NCI-H146 (cell line): Measurements from ENCODE around the gene DRG2.

Source experiments
- DNase-seq: peaks from one replicate; lab custom pipeline; 2025; lab: John Stamatoyannopoulos, UW

Gene DRG2, protein sequence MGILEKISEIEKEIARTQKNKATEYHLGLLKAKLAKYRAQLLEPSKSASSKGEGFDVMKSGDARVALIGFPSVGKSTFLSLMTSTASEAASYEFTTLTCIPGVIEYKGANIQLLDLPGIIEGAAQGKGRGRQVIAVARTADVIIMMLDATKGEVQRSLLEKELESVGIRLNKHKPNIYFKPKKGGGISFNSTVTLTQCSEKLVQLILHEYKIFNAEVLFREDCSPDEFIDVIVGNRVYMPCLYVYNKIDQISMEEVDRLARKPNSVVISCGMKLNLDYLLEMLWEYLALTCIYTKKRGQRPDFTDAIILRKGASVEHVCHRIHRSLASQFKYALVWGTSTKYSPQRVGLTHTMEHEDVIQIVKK

DNA sequence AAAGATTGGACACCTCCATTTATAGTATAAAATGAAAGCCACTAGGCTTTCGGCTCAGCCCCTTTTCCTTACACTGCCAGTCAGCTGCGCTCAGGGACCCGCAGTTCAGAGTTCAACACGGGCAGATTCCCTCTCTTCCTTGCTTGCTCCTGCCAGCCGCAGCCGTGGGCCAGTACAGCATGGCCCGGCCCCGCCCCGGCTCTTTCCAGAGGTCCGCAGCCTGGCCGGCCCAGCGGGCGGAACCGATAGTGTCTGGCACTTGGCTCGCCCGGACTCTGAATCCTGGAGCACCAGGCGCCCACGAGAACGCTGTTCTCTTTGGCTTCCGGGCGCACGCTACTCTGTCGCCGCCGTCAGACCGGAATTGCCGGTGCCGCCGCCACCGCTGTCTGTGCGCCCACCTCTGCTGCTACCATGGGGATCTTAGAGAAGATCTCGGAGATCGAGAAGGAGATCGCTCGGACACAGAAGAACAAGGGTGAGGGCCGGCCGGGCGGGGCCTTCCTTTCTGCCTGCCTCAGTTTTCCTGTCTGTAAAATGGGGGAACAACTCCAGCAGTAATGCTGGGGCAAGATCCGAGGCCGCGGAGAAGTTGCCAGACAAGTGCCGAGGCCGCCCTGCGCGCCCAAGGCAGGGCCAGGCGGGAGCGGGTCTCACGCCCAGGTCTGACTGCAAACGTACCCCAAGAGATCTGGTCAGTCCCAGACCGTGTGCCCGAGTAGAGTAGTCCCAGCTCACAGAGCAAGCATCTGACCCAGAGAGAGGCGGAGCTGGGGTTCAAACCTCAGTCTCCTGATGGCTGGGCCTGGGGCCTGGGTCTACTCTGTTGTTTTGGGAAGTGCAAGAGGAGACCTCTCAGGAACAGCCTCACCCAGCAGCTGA, at the start of gene DRG2:
Gene DRG2 (plus strand): TSS at position 339 of the 882 bp plus-strand sequence. CDS start 76 bp downstream, at position 415.
- peak; percentile 93 for DNase-seq

DNA sequence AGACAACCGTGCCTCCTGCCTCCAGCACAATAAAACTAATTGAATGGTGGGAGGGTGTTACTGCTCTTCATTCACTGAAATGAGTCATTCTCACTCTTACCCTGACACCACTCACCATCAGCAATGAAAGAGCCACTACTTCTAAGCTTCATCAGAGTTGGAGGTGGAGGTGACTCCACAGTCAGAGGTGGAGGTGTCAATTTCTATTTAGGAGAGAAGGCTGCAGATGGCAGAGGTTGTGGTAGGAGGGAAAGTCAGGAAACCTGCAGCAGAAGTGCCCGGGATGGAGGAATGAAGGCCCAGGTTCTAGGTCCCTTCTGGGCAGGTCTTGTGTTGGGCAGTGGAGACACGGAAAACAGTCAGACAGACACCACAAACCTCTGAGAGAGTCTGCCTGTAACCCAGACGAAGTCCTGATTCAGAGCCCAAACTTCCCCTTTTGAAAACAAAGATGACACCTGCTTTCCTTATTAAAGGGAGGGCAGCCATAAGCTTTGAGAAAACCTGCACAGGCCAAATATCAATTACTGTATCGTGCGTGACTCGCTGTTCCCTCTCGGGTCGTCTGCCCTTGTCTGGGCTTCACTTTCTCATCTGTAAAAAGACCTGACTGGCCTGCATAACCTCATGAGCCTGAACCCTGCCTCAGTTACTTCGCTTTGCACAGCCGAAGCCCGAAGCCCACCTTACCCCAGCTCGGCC, 49.4 kb upstream of the DRG2 start:
- DNase-seq: no peak

DNA sequence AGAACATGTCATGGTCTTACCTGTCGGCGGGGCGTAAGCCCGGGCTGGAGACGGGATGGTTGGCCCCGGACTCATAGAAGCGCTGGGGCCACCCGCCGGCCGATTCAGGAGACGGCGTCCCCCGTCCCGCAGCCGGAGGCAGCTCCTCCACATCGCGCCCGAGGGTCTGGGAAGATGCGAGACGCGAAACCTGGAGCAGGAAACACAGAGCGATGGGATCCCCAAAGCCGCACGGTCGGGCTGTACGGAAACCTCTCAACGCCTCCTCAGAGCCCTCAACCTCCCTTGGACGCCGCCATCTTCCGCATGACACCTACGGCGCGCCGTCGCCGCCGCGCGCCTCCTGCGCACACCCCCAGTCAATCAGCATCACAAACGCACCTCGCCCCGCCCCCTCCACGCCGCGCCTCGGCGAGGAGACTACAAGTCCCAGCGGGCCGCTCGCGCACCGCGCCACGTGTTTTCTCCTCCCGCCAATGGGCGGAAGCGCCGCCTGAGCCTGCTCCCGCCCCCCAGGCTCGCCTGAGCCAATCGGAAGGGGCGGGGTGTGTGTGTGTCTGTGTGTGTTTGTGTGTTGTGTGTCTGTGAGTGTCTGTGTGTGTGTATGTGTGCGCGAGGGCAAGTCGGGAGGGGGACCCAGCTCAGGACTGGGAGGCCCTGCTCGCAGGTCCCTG, 48.8 kb upstream of the DRG2 start, which contains the start of the genes ATPAF2 and GID4:
Gene ATPAF2 (minus strand): TSS at position 308 of the 674 bp plus-strand sequence. CDS start 155 bp downstream, at position 153.
Gene GID4 (plus strand): TSS at position 548 of the 674 bp plus-strand sequence. CDS start 57 bp downstream, at position 605.
- DNase-seq: peak; percentile 98

DNA sequence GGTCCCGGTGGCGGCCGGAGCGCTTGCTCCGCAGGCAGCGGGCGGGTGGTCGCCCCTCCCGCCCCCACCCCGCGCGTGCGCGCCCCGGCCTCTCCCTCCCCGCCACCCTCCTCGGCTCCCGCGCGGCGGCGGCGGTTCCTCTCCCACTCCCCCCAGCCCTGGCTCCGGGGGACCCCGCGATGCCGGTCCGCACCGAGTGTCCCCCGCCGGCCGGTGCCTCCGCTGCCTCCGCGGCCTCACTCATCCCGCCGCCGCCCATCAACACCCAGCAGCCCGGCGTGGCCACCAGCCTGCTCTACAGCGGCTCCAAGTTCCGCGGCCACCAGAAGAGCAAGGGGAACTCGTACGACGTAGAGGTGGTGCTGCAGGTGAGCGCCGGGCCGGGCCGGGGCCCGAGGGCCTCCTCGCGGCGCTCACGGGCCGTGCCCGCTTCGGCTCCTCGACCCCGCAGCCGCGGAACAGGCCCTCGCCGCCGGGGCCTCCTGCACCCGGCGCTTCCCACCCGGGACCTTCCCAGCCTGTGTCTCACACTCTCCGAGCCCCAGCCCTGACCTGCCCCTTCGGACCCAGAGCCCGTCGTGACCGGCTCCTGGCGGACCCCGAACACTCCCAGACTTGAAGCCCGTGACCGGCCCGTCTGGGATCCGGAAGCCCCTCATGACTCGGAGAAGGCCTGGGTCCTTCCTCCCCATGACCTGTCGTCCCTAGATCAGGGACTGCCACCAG, 48.0 kb upstream of the DRG2 start:
- peak; percentile 63 for DNase-seq

DNA sequence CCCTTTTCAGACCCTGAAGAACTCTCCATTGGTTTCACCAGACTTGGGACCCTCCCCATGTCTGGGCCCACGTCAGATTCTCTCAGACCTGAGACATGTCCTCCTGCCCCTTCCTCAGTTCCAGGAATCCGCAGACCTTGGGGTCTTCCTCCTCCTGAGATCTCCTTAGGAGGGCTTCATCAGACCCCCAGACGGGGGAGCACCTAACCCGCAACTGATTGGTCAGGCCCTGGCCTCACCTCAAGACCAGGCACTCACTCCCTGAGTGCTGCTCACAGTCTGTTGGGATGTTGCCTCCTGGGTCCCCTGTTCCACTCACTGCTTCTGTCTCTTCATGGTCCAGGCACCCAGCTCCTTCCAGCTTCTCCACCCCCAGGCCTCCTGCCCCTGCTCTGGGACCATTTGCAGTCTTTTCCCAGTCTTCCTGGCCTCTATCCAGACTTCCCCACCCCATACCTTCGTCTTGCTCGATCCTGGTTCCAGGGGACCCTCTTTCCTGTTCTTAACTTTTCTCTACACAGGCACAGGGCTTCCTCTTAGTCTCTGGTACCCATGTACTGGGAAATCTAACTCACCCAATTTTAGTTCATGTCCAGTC, 47.4 kb upstream of the DRG2 start:
- DNase-seq: no peak

DNA sequence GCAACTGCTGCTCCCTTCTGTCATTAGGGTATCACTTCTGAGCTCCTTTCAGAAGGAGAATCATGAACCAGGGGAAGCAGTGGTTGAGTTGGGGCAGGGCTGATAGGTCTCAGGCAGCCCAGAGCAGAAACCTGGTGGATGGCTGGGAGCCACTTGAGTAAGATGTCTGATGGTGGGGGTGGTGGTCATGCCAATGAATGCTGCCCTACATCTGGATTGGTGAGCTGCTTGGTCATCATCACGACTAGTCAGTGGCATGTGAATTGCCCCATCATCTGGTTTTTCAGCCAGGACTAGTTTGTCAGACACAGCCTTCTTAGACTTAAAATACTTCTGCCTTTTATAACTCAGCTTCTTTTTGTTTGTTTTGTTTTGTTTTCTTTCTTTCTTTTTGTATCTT, 46.0 kb upstream of the DRG2 start:
- no peak for DNase-seq

DNA sequence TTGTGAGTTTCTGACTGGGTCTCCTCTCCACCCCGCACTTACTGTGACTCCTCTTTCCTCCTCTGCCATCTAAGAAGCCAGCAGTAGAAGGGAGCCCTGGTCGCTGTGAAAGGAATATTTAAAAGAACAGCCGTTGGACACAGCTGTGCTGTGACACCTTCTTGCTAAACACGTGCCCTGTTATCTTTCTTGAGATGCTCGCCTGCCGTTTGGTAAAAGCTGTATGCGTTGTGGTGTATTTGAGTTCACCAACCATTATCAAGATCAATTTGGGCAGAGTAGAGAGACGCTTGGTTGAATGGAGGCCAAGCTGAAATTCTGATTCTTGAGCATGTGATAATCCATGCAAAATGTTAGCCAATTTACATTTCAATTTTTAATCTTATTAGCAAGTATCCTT, 44.8 kb upstream of the DRG2 start:
- DNase-seq: no peak

DNA sequence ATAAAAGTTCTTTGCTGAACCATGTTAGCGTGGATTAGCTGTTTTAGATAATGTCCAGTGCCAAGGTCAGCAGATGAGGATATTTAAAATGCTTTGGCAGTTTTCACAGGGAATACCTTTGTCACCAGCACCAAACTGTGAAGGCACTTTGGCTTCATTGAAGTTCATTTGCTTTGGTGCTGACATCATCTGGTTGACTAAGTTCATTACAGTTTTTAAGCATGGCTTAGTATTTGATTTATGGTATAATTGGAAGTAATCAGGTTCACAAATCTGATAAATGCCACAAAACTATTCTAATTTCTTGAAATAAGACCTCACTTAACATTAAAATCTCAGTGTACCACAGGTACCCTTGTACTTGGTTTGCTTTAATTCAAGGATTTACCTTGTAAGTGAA, 44.3 kb upstream of the DRG2 start:
- DNase-seq: no peak

DNA sequence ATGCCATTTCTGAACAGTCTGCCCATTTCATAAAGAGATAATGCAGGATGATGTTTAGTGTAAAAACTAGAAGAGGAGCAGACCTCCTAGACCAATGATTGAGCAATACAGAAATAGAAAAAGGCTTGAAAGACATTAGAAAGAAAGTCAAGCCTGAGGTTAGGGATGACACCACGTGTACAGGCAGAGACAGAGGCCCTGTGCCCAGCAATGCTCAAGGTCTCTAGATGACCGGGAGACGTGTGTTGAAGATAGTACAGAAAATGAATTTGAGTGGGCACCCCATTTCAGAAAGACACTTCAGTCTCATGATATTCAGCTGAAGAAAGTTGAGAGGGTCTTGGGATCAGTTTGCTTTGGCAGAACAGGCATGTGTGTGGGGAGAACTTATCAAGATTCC, 43.1 kb upstream of the DRG2 start:
- no peak for DNase-seq

DNA sequence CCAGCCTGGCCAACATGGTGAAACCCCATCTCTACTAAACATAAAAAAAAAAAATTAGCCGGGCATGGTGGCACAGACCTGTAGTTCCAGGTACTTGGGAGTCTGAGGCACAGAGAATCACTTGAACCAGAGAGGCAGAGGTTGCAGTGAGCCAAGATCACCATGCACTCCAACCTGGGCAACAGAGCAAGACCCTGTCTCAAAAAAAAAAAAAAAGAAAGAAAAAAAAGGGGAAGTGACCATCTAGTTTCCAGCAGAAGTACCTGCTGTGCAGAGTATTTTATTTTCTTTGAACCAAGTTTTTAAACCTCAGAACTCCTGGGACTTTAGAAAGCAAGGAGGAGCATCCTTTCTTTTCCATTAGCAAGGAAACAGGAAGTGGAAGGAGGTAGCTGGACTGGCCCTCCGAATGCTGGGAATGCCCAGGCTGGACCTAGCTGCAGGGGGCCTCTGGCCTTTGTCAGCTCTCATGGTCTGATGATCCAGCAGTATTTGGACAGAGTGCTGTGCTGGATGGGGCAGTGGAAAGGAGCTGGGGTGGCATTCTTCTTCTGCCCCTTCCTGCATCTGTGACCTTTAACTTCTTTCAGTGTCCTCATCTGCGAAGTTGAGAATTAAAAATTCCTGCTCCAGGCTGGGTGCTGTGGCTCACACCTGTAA, 41.9 kb upstream of the DRG2 start:
- no peak for DNase-seq

DNA sequence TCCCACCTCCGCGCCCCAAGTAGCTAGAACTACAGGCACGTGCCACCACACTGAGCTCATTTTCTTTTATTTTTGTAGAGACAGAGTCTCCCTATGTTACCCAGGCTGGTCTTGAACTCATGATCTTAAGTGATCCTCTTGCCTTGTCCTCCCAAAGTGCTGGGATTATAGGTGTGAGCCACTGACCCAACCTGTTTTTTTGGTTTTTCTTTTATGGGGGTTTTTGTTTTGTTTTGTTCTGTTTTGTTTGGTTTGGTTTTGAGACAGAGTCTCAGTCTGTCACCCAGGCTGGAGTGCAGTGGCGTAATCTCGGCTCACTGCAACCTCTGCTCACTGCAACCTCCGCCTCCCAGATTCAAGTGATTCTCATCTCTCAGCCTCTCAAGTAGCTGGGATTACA, 32.2 kb upstream of the DRG2 start:
- no peak for DNase-seq

DNA sequence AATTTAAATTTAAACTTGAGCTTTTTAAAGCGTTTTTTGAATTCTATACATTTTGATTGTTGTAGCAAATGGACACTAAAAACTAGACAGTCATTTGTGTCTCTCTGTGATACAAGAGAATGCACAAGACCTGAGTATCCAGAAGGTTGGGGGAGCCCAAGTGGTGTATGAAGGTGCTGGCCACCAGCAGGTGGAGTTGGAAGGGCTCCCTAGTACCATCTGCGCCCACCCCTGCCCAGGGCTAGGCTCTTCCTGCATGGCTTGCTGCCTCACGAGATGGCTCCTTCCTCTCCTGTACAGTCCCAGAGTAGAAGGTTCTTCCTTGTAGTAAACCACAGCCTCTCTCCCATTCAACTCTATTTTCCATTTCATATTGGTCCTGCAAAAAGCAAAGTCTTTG, 31.5 kb upstream of the DRG2 start:
- DNase-seq: no peak

DNA sequence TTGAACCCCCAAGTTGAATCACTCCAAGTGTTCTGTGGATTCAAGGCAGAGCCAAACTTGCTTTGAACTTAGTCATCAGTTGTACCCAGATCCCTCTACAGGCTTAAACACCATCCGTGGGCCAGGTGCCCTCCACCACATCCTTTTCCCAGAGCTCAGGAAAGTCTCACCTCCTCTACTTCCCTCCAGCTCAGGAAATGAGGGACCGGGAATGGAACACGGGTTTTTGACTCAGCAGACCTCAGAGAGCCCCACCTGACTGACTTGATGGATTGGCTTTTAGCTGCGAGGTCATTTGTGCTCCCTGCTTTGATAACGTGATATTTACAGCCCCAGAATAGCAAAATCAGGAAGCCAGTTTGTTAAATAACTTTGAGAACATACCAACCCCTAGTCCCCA, 28.5 kb upstream of the DRG2 start:
- DNase-seq: no peak

DNA sequence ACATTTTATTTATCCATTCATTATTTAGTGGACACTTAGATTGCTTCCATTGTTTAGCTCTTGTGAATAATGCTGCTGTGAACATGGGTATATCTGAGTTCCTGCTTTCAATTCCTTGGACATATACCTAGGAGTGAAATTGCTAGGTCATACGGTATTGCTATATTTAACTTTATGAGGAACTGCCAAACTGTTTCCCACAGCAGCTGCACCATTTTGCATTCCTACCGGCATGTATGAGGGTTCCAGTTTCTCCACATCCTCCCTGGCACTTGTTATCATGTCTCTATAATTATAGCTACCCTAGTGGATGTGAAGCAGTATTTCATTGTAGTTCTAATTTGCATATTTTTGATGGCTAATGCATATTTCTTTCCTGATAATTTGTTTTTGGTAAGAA, 23.7 kb upstream of the DRG2 start:
- DNase-seq: no peak

DNA sequence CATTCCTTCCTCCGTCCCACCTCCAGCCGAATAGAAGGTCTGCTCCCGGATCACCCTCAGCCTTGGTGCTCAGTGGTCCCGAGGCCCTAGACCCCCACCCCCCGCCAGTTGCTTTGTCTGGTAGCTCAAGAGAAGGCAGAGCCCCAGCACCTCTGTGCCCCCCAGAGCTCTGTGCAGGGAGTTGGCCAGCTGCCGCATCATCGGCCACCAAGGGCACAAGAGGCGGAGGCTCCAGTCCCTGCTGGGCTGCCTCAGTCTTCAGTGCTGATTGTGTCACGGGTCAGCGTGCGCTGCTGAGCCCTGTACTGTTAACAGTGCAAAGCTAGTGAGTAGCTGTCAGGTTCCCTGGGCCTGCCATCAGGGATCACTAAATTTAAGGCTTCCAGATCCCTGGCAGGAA, 22.2 kb upstream of the DRG2 start:
- no peak for DNase-seq

DNA sequence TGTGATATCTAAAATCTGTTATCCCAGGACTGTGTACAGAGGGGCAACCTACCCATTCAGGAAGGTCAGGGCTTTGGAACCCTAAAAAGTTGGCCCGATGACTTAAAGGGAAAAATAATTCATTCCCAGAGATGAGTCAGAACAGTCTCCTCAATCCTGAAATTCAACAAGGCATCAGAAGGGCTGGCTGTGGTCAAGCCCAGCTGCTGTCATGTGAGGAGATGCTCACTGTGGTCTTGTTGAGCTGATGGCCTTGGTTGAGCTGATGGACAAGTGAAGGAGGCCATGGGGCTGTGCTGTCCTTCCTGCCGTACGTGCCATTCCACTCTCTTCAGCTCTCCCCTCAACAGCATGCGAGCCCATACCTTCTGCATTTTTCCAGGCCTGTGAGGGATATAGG, 20.9 kb upstream of the DRG2 start:
- DNase-seq: no peak

DNA sequence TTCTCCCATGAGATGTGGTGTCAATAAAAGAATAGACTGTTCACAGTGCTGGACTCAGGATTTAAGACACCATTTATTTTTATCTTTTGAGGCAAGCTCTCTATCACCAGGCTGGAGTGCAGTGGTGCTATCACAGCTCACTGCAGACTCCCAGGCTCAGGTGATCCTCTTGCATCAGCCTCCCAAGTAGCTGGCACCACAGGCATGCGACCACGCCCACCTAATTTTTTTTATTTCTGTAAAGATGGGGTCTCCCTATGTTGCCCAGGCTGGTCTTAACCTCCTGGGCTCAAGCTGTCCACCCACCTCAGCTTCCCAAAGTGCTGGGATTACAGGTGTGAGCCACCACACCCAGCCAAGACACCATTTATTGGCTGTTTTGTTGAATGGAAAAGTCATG, 18.6 kb upstream of the DRG2 start:
- DNase-seq: no peak

DNA sequence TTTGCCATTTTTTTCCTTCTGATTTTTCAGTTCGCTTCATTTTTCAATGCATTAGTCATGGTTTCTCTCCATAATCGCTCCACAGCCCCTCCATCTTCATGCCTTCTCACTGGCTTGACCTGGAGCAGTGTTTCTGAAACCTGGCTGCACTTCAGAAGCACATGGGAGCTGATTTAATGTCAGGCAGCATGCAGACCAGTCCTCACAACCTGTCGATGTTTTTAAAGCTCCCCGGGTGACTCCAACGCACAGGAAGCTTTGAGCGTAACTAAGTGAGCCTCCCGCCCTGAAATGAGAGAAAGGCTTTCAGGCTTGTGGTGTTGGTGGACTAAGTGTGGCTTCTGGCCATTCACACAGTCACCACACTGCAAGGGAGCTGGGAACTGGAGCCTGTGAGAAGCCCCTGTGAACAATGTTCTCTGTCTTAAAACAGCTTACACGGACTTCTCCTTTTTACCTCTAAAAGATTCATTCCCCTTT, 16.8 kb upstream of the DRG2 start:
- DNase-seq: peak; percentile 57

DNA sequence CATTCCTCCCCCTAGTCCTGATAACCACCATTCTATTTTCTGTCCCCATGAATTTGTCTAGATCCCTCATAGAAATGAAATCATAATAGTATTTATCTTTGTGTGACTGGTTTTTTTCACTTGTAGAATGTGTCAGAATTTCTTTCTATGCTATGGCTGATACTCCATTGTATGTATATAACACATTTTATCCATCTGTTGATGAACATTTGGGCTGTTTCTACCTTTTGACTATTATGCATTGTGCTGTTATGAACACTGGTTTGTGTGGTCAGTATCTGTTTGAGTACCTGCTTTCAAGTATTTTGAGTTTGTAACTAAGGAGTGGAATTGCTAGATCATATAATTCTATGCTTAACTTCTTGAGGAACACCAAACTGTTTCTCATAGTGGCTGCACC, 16.0 kb upstream of the DRG2 start:
- no peak for DNase-seq
